CD14-positive monocyte (primary cell): ENCODE measurements around the gene CPEB2. TPM values are rescaled to one million over a fixed set of nuclear protein-coding genes. Genes with fewer than 3 reads are reported as not detected.

Experiments used
- DNase-seq, 3 donors: peaks; one replicate each; pipeline ENCODE4 v3.0.0-alpha.2; 2011 to 2022
- H2AFZ ChIP-seq: 2 replicates; pipeline ENCODE4 v1.6.0; 2012; ENCODE audit warnings: mild to moderate bottlenecking, low read depth, low read length, inconsistent platforms; ENCODE audit not compliant: insufficient read depth, poor library complexity, severe bottlenecking
- H3K27ac ChIP-seq, 2 donors: 1 replicate in 1 of 2; 2 replicates in 1 of 2; pipeline ENCODE4 v1.5.1; 2012 to 2013; ENCODE audit warnings: low read length in 2 of 2, control low read depth in 1 of 2, inconsistent platforms in 1 of 2, low read depth in 1 of 2, mild to moderate bottlenecking in 1 of 2
- H3K27me3 ChIP-seq, 2 donors: one replicate each; pipeline versions ENCODE4 v1.6.0 to v1.6.1; 2011 to 2013; ENCODE audit warnings: low read length in 2 of 2; ENCODE audit not compliant: control insufficient read depth in 2 of 2, insufficient read depth in 2 of 2
- H3K36me3 ChIP-seq, 2 donors: replicated peaks in 1 of 2; 1 replicate in 1 of 2; 2 replicates in 1 of 2; pipeline versions ENCODE4 v1.5.1 to v1.6.1; 2012 to 2013; ENCODE audit warnings: low read length in 2 of 2, control low read depth in 1 of 2, inconsistent platforms in 1 of 2, mild to moderate bottlenecking in 1 of 2; ENCODE audit not compliant: insufficient read depth in 2 of 2, control insufficient read depth in 1 of 2
- H3K4me1 ChIP-seq, 2 donors: 1 replicate in 1 of 2; 2 replicates in 1 of 2; pipeline versions ENCODE4 v1.5.1 to v1.6.1; 2012 to 2013; ENCODE audit warnings: low read length in 2 of 2, control low read depth in 1 of 2, inconsistent platforms in 1 of 2, mild to moderate bottlenecking in 1 of 2, moderate library complexity in 1 of 2; ENCODE audit not compliant: insufficient read depth in 2 of 2, control insufficient read depth in 1 of 2
- H3K4me2 ChIP-seq: replicated peaks from 2 replicates; pipeline ENCODE3; 2012; ENCODE audit warnings: low read length, moderate library complexity, mild to moderate bottlenecking; ENCODE audit not compliant: poor library complexity, severe bottlenecking; ENCODE audit errors: extremely low read depth
- H3K4me3 ChIP-seq, 3 experiments: fragments of 200-600 bp in 1 of 3; sonication (generic) in 1 of 3; replicated peaks in 1 of 3; 1 replicate in 2 of 3; 2 replicates in 1 of 3; pipeline ENCODE4 v1.5.1; 2011 to 2013; ENCODE audit warnings: low read length in 3 of 3, mild to moderate bottlenecking in 3 of 3, control low read depth in 2 of 3, low read depth in 2 of 3, inconsistent platforms in 1 of 3, moderate library complexity in 1 of 3
- H3K79me2 ChIP-seq: 2 replicates; pipeline ENCODE4 v1.6.0; 2012; ENCODE audit warnings: mild to moderate bottlenecking, control low read depth, inconsistent platforms, low read length, moderate library complexity; ENCODE audit not compliant: insufficient read depth
- H3K9ac ChIP-seq: 2 replicates; pipeline ENCODE4 v1.6.0; 2017; ENCODE audit warnings: low read length, mild to moderate bottlenecking; ENCODE audit not compliant: insufficient read depth, poor library complexity, severe bottlenecking
- H3K9me3 ChIP-seq, 2 donors: replicated peaks in 1 of 2; 1 replicate in 1 of 2; 2 replicates in 1 of 2; pipeline versions ENCODE4 v1.5.1 to v1.6.1; 2012 to 2013; ENCODE audit warnings: low read length in 2 of 2, control low read depth in 1 of 2; ENCODE audit not compliant: control insufficient read depth in 1 of 2, insufficient read depth in 1 of 2
- H4K20me1 ChIP-seq: 2 replicates; pipeline ENCODE4 v1.6.0; 2012; ENCODE audit warnings: mild to moderate bottlenecking, low read length, control low read depth, moderate library complexity; ENCODE audit not compliant: insufficient read depth
- H3K27ac Mint-ChIP-seq, 7 donors: one replicate each; pipeline ENCODE4 v1.8.0; 2020; ENCODE audit warnings: mild to moderate bottlenecking in 7 of 7, mixed read lengths in 7 of 7, moderate library complexity in 6 of 7, inconsistent platforms in 2 of 7
- H3K27me3 Mint-ChIP-seq, 3 donors: one replicate each; pipeline ENCODE4 v1.8.0; 2021 to 2022; ENCODE audit warnings: low read depth in 3 of 3, mild to moderate bottlenecking in 3 of 3, mixed read lengths in 3 of 3, moderate library complexity in 3 of 3, inconsistent platforms in 1 of 3
- H3K36me3 Mint-ChIP-seq, 2 donors: one replicate each; pipeline ENCODE4 v1.8.0; 2020; ENCODE audit warnings: mixed read lengths in 2 of 2, inconsistent platforms in 1 of 2, mild to moderate bottlenecking in 1 of 2
- H3K4me1 Mint-ChIP-seq: one replicate; pipeline ENCODE4 v1.8.0; 2020; ENCODE audit warnings: mild to moderate bottlenecking, mixed read lengths
- H3K4me3 Mint-ChIP-seq, 2 donors: one replicate each; pipeline ENCODE4 v1.8.0; 2020; ENCODE audit warnings: mild to moderate bottlenecking in 2 of 2, mixed read lengths in 2 of 2, moderate library complexity in 1 of 2
- H3K9me3 Mint-ChIP-seq, 7 donors: one replicate each; pipeline ENCODE4 v1.8.0; 2020 to 2022; ENCODE audit warnings: mixed read lengths in 7 of 7, mild to moderate bottlenecking in 6 of 7, moderate library complexity in 6 of 7, inconsistent platforms in 2 of 7
- CTCF ChIP-seq: fragments of 200-600 bp; IDR thresholded peaks from one replicate; pipeline ENCODE4 v1.8.0; 2022; ENCODE audit warnings: antibody characterized with exemption, mild to moderate bottlenecking
- WGBS: methylation state at CpG from one replicate; pipeline ENCODE4 v1.1.5; 2013; ENCODE audit warnings: missing lambda C conversion rate; ENCODE audit not compliant: insufficient coverage; 5-methylcytosine and 5-hydroxymethylcytosine counted together
- intact Hi-C, 2 donors: fragments of 100-400 bp; cut with micrococcal nuclease; formaldehyde crosslinking; loops; one replicate each; pipeline versions ENCODE4 v1.15.0 to v1.15.1; 2023
- polyA plus RNA-seq, 3 donors: library from polyadenylated mRNA; depleted of rRNA in 1 of 3; unstranded in 2 of 3; stranded (reverse) in 1 of 3; fragments of 300-500 nt in 2 of 3; fragments of >200 nt in 1 of 3; fragmentation: Illumina TruSeq in 2 of 3; gene quantifications; 1 replicate in 2 of 3; 2 replicates in 1 of 3; pipeline ENCODE4 v1.2.3, GENCODE V29; 2012 to 2021

CPEB2 gene
- polyA plus RNA-seq, 3 donors: 1.6 to 8.2 (median 1.7) TPM

DNA sequence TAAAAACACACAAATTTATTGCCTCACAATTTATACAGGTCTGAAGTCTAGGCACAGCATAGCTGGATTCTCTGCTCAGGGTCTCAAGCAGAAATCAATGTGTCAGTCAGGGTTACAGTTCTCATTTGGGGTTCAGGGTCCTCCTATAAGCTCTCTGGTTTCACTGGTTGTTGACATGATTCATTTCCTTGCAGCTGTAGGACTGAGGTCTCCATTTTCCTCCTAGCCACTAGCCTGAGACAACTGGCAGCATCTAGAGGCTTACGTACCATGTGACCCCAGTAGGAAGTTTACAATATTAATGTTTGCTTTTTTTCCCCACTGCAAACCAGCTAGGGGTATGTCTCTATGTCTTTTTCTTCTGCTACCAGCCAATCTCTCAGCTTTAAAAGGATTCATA lies 102.5 kb downstream of the CPEB2 start:
- Histone ChIP-seq H3K4me3 (no peak overlapping the region), H3K36me3 (no peaks in the 10 kb centered on the region), H4K20me1 (no peaks in the 10 kb centered on the region), H3K79me2 (no peaks in the 10 kb centered on the region), H3K9me3 (peaks cover 0 to 5% of the 10 kb centered on the region in 2 donors), H3K4me2 (no peak overlapping the region), H3K4me1 (no peaks in the 10 kb centered on the region), H3K9ac (no peak overlapping the region), H3K27me3 (no peaks in the 10 kb centered on the region), H2AFZ (no peak overlapping the region), H3K27ac (no peak overlapping the region)
- Mint-ChIP-seq H3K27ac (no peak overlapping the region), H3K9me3 (peaks cover 3 to 11% (median 6%) of the 10 kb centered on the region in 7 donors), H3K4me1 (no peaks in the 10 kb centered on the region), H3K4me3 (no peak overlapping the region), H3K27me3 (peaks cover 0 to 3% (median 0%) of the 10 kb centered on the region in 3 donors), H3K36me3 (no peaks in the 10 kb centered on the region)
- WGBS: no CpG with 5 or more reads among the region's 1 CpG
- intact Hi-C loops: no loop called here
- DNase-seq: no peak
- TF ChIP-seq CTCF: no peak

DNA sequence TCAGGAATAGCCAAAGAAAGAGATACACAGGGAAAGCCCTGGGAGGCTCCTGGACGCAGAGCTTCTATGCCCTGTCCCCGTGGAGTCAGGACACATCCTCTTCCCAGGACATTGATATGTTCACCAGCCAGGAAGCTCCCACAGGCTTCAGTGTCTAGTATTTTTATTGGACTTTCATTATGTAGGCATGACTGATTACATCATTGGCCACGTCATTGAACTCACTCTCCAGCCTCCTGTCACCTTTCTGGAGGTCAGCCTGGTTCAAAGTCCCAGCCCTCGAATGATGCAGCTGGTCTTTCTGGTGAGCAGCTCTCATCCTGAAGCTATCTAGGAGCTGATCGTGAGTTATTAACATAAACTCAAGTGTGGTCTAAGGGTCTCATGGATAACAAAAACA lies 104.1 kb downstream of the CPEB2 start:
- no peaks in the 10 kb centered on the region for H3K36me3 Mint-ChIP-seq
- DNase-seq: no peak
- H3K4me1 Mint-ChIP-seq: no peaks in the 10 kb centered on the region
- Histone ChIP-seq H3K9ac (no peak overlapping the region), H3K79me2 (no peaks in the 10 kb centered on the region), H4K20me1 (no peaks in the 10 kb centered on the region), H3K36me3 (no peaks in the 10 kb centered on the region), H3K4me2 (no peak overlapping the region), H3K4me3 (no peak overlapping the region), H3K4me1 (no peaks in the 10 kb centered on the region), H2AFZ (no peak overlapping the region), H3K9me3 (peaks cover 0 to 5% of the 10 kb centered on the region in 2 donors), H3K27ac (no peak overlapping the region), H3K27me3 (no peaks in the 10 kb centered on the region)
- no peak overlapping the region for H3K4me3 Mint-ChIP-seq
- intact Hi-C loops: no loop called here
- WGBS: no CpG with 5 or more reads among the region's 5 CpGs
- peaks cover 0 to 3% (median 2%) of the 10 kb centered on the region in 3 donors for H3K27me3 Mint-ChIP-seq
- no peak overlapping the region for H3K27ac Mint-ChIP-seq
- no peak for TF ChIP-seq CTCF
- H3K9me3 Mint-ChIP-seq: peaks cover 3 to 13% (median 5%) of the 10 kb centered on the region in 7 donors
